Measurements from ENCODE around the gene LAMA1. TPM values are rescaled to one million over a fixed set of nuclear protein-coding genes. Genes with fewer than 3 reads are reported as not detected.

The LAMA1 gene
- total and polyA plus RNA-seq, 3 experiments from 2014 or later, result not detected

DNA sequence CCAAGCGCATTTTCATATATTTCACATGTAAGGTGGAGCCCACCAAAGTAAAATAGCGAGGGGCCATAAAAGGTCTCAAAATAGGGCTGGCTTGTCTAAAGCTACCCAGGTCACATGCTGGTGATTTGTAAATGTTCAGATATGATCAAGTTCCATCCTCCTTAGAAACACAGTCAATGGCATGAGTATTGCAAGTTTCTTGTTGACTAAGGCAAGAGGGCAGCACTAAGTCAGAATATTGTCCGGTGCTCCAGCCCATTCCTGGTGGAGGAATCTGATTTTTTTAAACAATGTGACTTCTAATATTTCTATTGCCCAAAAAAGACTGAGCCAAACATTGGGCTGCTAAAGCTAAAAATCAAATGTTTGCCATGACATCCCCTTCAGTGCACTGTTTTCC is 85.1 kb downstream of the LAMA1 start:
- POLR2A ChIA-PET, result no interaction called here
- H3K4me1 ChIP-seq (ENCODE audit: insufficient read depth, low read length), result no peaks in the 10 kb centered on the region
- no peak for DNase-seq
- Mint-ChIP-seq H3K9me3 (peaks cover 0 to 3% (median 3%) of the 10 kb centered on the region in 5 donors), H3K36me3 (no peaks in the 10 kb centered on the region), H3K27me3 (peaks cover 0 to 2% of the 10 kb centered on the region in 2 donors), H3K27ac (no peak overlapping the region), H3K4me1 (no peaks in the 10 kb centered on the region), H3K4me3 (no peak overlapping the region)
- no peak overlapping the region for H3K4me3 ChIP-seq (ENCODE audit: low read length)
- CTCF ChIA-PET, result no interaction called here
- H3K27me3 ChIP-seq (ENCODE audit: insufficient read depth, low read length, poor library complexity, severe bottlenecking), result no peaks in the 10 kb centered on the region
- H3K36me3 ChIP-seq (ENCODE audit: insufficient read depth, low read length), result no peaks in the 10 kb centered on the region
- H3K9me3 ChIP-seq (ENCODE audit: low read length), result no peaks in the 10 kb centered on the region
- H3K27ac ChIP-seq (ENCODE audit: low read depth, low read length), result no peak overlapping the region

DNA sequence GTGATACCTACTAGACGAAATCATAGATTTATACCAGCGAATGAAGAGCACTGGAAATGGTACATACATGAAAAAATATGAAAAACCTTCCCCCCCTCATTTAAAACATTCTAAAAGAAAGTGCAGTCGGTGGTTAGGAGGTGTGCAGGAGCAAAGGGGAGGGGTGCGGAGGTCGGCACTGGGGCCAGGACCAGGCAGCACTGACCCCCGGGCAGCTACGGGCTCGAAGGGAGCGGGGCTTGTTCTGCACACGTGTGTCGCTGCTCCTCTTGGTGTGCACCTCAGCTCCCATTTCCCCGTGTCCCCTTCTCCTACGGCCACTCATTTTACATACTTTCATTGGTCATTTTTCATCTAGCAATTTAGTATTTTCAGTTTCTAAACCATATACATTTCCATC is 89.0 kb downstream of the LAMA1 start:
- H3K9me3 ChIP-seq (ENCODE audit: low read length), result no peaks in the 10 kb centered on the region
- no peak for DNase-seq
- H3K27me3 Mint-ChIP-seq, result no peaks in the 10 kb centered on the region
- no peaks in the 10 kb centered on the region for H3K4me1 ChIP-seq (ENCODE audit: insufficient read depth, low read length)
- H3K27ac ChIP-seq (ENCODE audit: low read depth, low read length), result no peak overlapping the region
- no peaks in the 10 kb centered on the region for H3K27me3 ChIP-seq (ENCODE audit: insufficient read depth, low read length, poor library complexity, severe bottlenecking)
- ChIA-PET POLR2A (no interaction called here), CTCF (no interaction called here)
- peaks cover 0 to 11% (median 2%) of the 10 kb centered on the region in 5 donors for H3K9me3 Mint-ChIP-seq
- H3K4me3 ChIP-seq (ENCODE audit: low read length), result no peak overlapping the region
- H3K4me1 Mint-ChIP-seq, result no peaks in the 10 kb centered on the region
- no peak overlapping the region for H3K27ac Mint-ChIP-seq
- H3K36me3 Mint-ChIP-seq, result no peaks in the 10 kb centered on the region
- H3K36me3 ChIP-seq (ENCODE audit: insufficient read depth, low read length), result no peaks in the 10 kb centered on the region
- no peak overlapping the region for H3K4me3 Mint-ChIP-seq

DNA sequence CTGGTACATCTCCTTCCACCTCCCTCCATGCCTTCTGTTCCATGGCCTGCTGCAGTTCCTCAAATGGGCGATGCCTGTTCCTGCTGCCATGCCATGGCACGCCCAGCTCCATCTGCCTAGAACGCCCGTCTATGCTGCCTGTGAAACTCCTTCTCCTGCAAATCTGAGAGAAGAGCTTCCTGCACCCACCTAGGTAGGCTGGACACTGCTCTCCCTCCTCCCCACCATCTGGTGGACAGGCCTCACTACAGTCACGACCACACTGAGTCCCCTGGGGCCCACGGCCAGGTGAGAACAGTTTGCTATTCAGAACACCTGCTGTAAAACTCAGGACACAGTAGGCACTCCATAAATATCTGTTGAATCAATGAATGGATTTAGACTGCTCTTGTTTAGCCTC is 92.4 kb downstream of the LAMA1 start:
- CTCF ChIA-PET, result no interaction called here

DNA sequence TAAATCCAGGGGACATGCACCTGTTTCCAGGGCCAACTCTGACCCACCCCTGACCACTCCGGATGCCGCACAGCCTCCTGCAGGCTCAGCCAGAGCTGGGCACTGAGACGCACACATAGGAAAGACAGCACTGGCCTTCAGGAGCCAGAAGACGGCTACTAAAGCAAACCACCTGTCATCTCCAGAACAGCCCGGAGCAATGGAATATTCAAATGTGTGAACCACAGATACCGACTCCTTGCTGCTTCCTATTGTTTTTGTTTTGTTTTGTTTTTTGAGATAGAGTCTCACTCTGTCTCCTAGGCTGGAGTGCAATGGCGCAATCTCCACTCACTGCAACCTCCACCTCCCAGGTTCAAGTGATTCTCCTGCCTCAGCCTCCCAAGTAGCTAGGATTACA is 94.0 kb downstream of the LAMA1 start:
- peaks cover 0 to 21% (median 4%) of the 10 kb centered on the region in 5 donors for H3K9me3 Mint-ChIP-seq
- CTCF ChIA-PET, result no interaction called here
- no peaks in the 10 kb centered on the region for H3K4me1 ChIP-seq (ENCODE audit: insufficient read depth, low read length)
- H3K27ac ChIP-seq (ENCODE audit: low read depth, low read length), result no peak overlapping the region
- no peak overlapping the region for H3K4me3 Mint-ChIP-seq
- DNase-seq, result no peak
- H3K36me3 ChIP-seq (ENCODE audit: insufficient read depth, low read length), result no peaks in the 10 kb centered on the region
- no peaks in the 10 kb centered on the region for H3K27me3 Mint-ChIP-seq
- H3K27me3 ChIP-seq (ENCODE audit: insufficient read depth, low read length, poor library complexity, severe bottlenecking), result no peaks in the 10 kb centered on the region
- POLR2A ChIA-PET, result no interaction called here
- no peaks in the 10 kb centered on the region for H3K4me1 Mint-ChIP-seq
- no peak overlapping the region for H3K4me3 ChIP-seq (ENCODE audit: low read length)
- no peaks in the 10 kb centered on the region for H3K9me3 ChIP-seq (ENCODE audit: low read length)
- H3K36me3 Mint-ChIP-seq, result no peaks in the 10 kb centered on the region
- H3K27ac Mint-ChIP-seq, result no peak overlapping the region

More for the DNA sequence above, 92.4 kb downstream of the LAMA1 start:
- H3K27ac Mint-ChIP-seq, result no peak overlapping the region
- no peaks in the 10 kb centered on the region for H3K4me1 ChIP-seq (ENCODE audit: insufficient read depth, low read length)
- H3K4me1 Mint-ChIP-seq, result no peaks in the 10 kb centered on the region
- no peaks in the 10 kb centered on the region for H3K9me3 ChIP-seq (ENCODE audit: low read length)
- no peak overlapping the region for H3K27ac ChIP-seq (ENCODE audit: low read depth, low read length)
- no peaks in the 10 kb centered on the region for H3K36me3 ChIP-seq (ENCODE audit: insufficient read depth, low read length)
- DNase-seq, result no peak
- peaks cover 0 to 16% (median 1%) of the 10 kb centered on the region in 5 donors for H3K9me3 Mint-ChIP-seq
- no peaks in the 10 kb centered on the region for H3K27me3 Mint-ChIP-seq
- no peak overlapping the region for H3K4me3 Mint-ChIP-seq
- POLR2A ChIA-PET, result no interaction called here
- no peak overlapping the region for H3K4me3 ChIP-seq (ENCODE audit: low read length)
- no peaks in the 10 kb centered on the region for H3K27me3 ChIP-seq (ENCODE audit: insufficient read depth, low read length, poor library complexity, severe bottlenecking)
- H3K36me3 Mint-ChIP-seq, result no peaks in the 10 kb centered on the region

DNA sequence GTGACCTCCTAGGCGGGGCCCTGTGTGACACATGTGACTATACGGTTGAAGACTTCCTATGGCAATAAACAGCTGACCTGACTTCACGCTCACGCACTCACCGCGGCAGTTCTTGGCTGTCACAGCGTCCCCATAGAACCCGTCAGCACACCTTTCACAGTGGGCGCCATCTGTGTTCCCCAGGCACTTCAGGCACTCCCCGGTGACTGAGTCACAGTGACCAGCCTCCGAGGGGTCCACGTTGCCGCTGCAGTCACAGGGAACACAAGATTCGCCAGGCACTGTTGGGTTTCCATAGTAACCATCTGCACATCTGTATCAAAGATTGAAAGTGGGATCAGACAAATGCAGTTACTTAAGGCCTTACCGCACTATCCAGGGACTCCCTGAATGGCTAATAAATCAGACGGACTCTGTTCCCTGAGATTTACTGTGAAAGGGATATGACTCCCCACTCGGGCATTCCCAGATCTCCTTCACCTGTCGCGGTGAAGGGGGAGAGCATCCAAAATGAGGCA is 94.5 kb downstream of the LAMA1 start:
- ChIA-PET CTCF (no interaction called here), POLR2A (no interaction called here)
- Mint-ChIP-seq H3K27ac (no peak overlapping the region), H3K4me1 (no peaks in the 10 kb centered on the region), H3K27me3 (no peaks in the 10 kb centered on the region), H3K36me3 (no peaks in the 10 kb centered on the region), H3K9me3 (peaks cover 0 to 21% (median 4%) of the 10 kb centered on the region in 5 donors), H3K4me3 (no peak overlapping the region)
- no peak overlapping the region for H3K4me3 ChIP-seq (ENCODE audit: low read length)
- H3K4me1 ChIP-seq (ENCODE audit: insufficient read depth, low read length), result no peaks in the 10 kb centered on the region
- no peak overlapping the region for H3K27ac ChIP-seq (ENCODE audit: low read depth, low read length)
- DNase-seq, result no peak
- H3K27me3 ChIP-seq (ENCODE audit: insufficient read depth, low read length, poor library complexity, severe bottlenecking), result no peaks in the 10 kb centered on the region
- H3K36me3 ChIP-seq (ENCODE audit: insufficient read depth, low read length), result no peaks in the 10 kb centered on the region
- no peaks in the 10 kb centered on the region for H3K9me3 ChIP-seq (ENCODE audit: low read length)

DNA sequence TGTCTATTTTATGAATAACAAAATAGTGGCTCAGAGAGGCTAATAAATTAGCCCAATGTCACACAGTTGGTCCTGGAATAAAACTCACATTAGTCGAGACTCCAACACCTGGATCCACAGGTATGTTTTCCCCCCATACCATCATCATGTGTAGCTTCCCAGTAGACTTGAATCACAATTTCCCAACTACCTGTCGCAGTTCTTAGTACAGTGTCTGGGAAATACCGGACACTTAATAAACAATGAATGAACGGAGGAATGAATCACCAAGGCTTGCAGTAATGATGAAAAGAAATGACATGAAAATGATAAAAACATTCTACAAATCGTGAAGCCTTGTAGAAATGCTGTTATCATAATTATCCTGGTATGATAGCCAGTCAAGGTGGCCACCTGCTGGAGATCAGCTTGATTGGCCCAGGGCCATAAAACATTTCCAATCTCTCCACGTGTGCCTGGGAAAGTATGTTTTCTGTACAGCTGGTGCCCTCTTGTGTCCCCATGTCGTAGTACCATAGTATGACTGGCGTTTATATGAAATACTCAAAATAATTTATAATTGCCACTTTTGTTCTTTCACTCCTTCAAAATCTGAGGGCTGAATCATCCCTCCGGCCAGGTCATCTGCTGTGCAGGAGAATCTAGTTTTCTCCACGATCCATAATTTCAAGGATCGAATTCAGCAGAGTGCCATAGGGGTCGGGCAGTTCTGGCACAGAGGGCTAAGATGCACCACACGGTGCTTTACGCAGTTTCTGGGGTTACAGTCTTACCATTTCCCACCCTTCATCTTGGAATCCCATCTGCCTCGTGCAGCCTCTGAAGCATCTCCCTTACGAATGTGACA is 95.4 kb downstream of the LAMA1 start:
- CTCF ChIA-PET, result no interaction called here
- DNase-seq, result no peak
- H3K27me3 Mint-ChIP-seq, result no peaks in the 10 kb centered on the region

DNA sequence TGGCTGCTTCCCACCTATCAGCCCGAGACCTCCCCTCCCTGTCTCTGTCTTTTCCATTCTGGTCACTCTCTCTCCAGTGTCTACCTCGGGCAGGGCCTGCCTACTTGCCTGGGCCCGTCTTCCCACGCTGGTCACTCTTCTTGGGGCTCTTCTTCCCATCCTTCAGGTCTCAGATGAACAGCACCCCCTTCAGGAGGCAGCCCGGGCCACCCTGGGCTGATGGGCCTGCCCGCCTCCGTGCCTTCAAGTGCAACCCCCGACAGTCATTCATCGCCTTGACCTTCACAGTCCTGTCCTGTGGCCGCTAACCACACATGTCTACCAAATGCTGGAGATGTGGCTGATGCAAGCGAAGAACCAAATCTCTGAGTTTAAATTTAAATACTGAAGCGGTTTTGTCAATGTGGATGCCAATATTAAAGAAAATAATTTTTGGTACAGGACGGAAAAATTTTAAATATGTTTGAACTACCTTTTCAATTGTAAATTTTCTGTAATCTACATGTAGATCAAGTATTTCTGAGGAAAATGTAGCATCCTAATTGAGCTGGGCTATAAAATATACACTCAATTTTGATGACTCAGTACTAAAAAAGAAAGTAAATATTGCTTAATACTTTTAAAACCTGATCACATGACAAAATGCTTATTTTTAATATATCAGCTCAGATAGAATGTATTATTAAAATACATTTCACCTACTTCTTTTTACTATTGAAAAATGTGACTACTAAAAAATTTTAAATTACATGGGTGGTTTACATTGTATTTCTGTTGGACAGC is 96.4 kb downstream of the LAMA1 start:
- Histone ChIP-seq H3K9me3 (ENCODE audit: low read length) (no peaks in the 10 kb centered on the region), H3K4me1 (ENCODE audit: insufficient read depth, low read length) (no peaks in the 10 kb centered on the region), H3K27me3 (ENCODE audit: insufficient read depth, low read length, poor library complexity, severe bottlenecking) (no peaks in the 10 kb centered on the region), H3K27ac (ENCODE audit: low read depth, low read length) (no peak overlapping the region), H3K4me3 (ENCODE audit: low read length) (no peak overlapping the region), H3K36me3 (ENCODE audit: insufficient read depth, low read length) (no peaks in the 10 kb centered on the region)
- CTCF ChIA-PET, result no interaction called here
- POLR2A ChIA-PET, result no interaction called here
- Mint-ChIP-seq H3K9me3 (peaks cover 0 to 18% (median 2%) of the 10 kb centered on the region in 5 donors), H3K4me1 (no peaks in the 10 kb centered on the region), H3K36me3 (no peaks in the 10 kb centered on the region), H3K27me3 (no peaks in the 10 kb centered on the region), H3K4me3 (no peak overlapping the region), H3K27ac (no peak overlapping the region)
- DNase-seq, result no peak

More for the DNA sequence above, 95.4 kb downstream of the LAMA1 start:
- Histone ChIP-seq H3K27ac (ENCODE audit: low read depth, low read length) (no peak overlapping the region), H3K9me3 (ENCODE audit: low read length) (no peaks in the 10 kb centered on the region), H3K27me3 (ENCODE audit: insufficient read depth, low read length, poor library complexity, severe bottlenecking) (no peaks in the 10 kb centered on the region), H3K36me3 (ENCODE audit: insufficient read depth, low read length) (no peaks in the 10 kb centered on the region), H3K4me3 (ENCODE audit: low read length) (no peak overlapping the region), H3K4me1 (ENCODE audit: insufficient read depth, low read length) (no peaks in the 10 kb centered on the region)
- POLR2A ChIA-PET, result no interaction called here
- Mint-ChIP-seq H3K36me3 (no peaks in the 10 kb centered on the region), H3K27ac (no peak overlapping the region), H3K4me1 (no peaks in the 10 kb centered on the region), H3K4me3 (no peak overlapping the region), H3K9me3 (peaks cover 0 to 21% (median 4%) of the 10 kb centered on the region in 5 donors)

DNA sequence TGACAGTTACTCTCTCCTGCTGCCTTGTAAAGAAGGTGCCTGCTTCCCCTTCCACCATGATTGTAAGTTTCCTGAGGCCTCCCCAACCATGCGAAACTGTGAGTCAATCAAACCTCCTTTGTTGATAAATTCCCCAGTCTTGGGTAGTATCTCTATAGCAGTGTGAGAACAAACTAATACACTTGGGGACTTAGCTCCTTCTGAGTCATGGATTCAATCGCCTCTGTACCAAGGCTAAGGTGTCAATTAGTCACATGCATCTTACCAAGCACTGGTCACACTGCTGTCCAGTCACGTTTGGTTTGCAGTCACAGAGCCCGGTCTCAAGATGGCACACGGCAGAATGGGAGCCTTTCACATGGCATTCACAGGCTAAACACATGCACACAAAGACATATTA is 100.6 kb downstream of the LAMA1 start:
- Histone ChIP-seq H3K27ac (ENCODE audit: low read depth, low read length) (no peak overlapping the region), H3K36me3 (ENCODE audit: insufficient read depth, low read length) (no peaks in the 10 kb centered on the region), H3K9me3 (ENCODE audit: low read length) (no peaks in the 10 kb centered on the region), H3K4me3 (ENCODE audit: low read length) (no peak overlapping the region), H3K4me1 (ENCODE audit: insufficient read depth, low read length) (no peaks in the 10 kb centered on the region), H3K27me3 (ENCODE audit: insufficient read depth, low read length, poor library complexity, severe bottlenecking) (no peaks in the 10 kb centered on the region)
- no peaks in the 10 kb centered on the region for H3K4me1 Mint-ChIP-seq
- H3K9me3 Mint-ChIP-seq, result peaks cover 1 to 17% (median 6%) of the 10 kb centered on the region in 5 donors
- ChIA-PET CTCF (no interaction called here), POLR2A (no interaction called here)
- H3K4me3 Mint-ChIP-seq, result no peak overlapping the region
- no peaks in the 10 kb centered on the region for H3K36me3 Mint-ChIP-seq
- H3K27me3 Mint-ChIP-seq, result no peaks in the 10 kb centered on the region
- H3K27ac Mint-ChIP-seq, result no peak overlapping the region
- no peak for DNase-seq

Data from CD8-positive, alpha-beta memory T cell (primary cell).